Measurements from ENCODE around the gene SIM2.

SIM2 gene

DNA sequence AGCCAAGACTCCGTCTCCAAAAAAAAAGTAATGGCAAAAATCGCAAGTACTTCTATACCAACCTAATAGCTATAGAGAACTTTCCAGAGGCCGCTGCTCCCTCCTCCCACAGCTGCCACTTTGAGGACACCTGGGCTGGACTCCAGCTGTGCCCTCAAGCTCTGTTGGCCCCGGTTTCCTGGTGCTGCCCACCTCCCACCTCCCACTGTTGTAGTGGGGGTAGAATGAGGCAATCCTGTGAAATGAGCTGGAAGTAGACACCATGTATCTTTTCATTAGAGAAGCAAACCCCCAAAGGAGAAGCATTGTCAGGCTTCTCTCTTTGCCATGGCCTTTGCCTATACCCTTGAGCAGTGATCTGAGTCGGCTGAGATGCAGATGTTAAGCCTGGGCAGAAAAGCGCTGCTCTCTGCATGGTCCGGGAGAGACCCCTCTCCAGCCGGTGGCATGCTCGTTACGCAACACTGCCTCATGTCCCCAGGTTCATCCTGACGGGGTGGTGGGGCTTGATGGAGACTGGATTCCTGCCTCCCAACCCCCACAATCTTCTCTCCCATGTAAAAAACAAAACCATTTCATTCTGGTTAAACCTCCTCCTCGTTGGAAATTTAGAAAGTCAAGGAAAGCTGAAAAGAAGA, 39.7 kb downstream of the SIM2 start:
- Histone ChIP-seq H3K79me2 (ENCODE audit: insufficient read depth, low read depth) (no peaks in the 10 kb centered on the region), H3K4me1 (ENCODE audit: low read depth, poor library complexity, severe bottlenecking) (no peaks in the 10 kb centered on the region), H4K20me1 (ENCODE audit: insufficient read depth) (no peaks in the 10 kb centered on the region), H3K27me3 (ENCODE audit: insufficient read depth, low read depth) (no peaks in the 10 kb centered on the region), H3K4me3 (IDR thresholded peaks at IDR 0.05; ENCODE audit: insufficient read depth, low read depth, low read length) (no peak overlapping the region), H3K27ac (no peak overlapping the region), H3K9ac (no peak overlapping the region), H2AFZ (ENCODE audit: low read depth) (no peak overlapping the region), H3K4me2 (no peak overlapping the region), H3K36me3 (ENCODE audit: insufficient read depth) (no peaks in the 10 kb centered on the region)
- TF ChIP-seq, protein P1, sequence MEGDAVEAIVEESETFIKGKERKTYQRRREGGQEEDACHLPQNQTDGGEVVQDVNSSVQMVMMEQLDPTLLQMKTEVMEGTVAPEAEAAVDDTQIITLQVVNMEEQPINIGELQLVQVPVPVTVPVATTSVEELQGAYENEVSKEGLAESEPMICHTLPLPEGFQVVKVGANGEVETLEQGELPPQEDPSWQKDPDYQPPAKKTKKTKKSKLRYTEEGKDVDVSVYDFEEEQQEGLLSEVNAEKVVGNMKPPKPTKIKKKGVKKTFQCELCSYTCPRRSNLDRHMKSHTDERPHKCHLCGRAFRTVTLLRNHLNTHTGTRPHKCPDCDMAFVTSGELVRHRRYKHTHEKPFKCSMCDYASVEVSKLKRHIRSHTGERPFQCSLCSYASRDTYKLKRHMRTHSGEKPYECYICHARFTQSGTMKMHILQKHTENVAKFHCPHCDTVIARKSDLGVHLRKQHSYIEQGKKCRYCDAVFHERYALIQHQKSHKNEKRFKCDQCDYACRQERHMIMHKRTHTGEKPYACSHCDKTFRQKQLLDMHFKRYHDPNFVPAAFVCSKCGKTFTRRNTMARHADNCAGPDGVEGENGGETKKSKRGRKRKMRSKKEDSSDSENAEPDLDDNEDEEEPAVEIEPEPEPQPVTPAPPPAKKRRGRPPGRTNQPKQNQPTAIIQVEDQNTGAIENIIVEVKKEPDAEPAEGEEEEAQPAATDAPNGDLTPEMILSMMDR (conservative IDR thresholded peaks at IDR 0.05; ENCODE audit: low read depth, low read length) = no peak

DNA sequence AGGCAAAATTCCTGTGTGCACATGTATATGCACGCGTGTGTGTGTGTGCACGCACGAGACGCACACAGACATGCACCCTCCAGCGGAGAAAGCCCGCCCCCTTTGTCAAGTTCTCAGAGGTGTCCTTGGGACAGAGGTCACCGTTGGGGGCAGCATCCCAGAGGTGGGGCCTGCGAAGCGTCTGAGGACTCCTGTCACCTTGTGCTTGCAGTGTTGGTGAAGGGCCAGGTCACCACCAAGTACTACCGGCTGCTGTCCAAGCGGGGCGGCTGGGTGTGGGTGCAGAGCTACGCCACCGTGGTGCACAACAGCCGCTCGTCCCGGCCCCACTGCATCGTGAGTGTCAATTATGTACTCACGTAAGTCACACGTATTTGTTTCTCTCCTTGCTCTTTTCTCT, 42.6 kb downstream of the SIM2 start:
- H3K9ac ChIP-seq = no peak overlapping the region
- no peak overlapping the region for H2AFZ ChIP-seq (ENCODE audit: low read depth)
- TF ChIP-seq, protein P1 (conservative IDR thresholded peaks at IDR 0.05; ENCODE audit: low read depth, low read length) = no peak
- H3K4me1 ChIP-seq (ENCODE audit: low read depth, poor library complexity, severe bottlenecking) = no peaks in the 10 kb centered on the region
- H3K4me2 ChIP-seq = no peak overlapping the region
- H3K4me3 ChIP-seq (IDR thresholded peaks at IDR 0.05; ENCODE audit: insufficient read depth, low read depth, low read length) = no peak overlapping the region
- H4K20me1 ChIP-seq (ENCODE audit: insufficient read depth) = no peaks in the 10 kb centered on the region
- H3K27ac ChIP-seq = no peak overlapping the region
- no peaks in the 10 kb centered on the region for H3K79me2 ChIP-seq (ENCODE audit: insufficient read depth, low read depth)
- no peaks in the 10 kb centered on the region for H3K36me3 ChIP-seq (ENCODE audit: insufficient read depth)
- no peaks in the 10 kb centered on the region for H3K27me3 ChIP-seq (ENCODE audit: insufficient read depth, low read depth)

DNA sequence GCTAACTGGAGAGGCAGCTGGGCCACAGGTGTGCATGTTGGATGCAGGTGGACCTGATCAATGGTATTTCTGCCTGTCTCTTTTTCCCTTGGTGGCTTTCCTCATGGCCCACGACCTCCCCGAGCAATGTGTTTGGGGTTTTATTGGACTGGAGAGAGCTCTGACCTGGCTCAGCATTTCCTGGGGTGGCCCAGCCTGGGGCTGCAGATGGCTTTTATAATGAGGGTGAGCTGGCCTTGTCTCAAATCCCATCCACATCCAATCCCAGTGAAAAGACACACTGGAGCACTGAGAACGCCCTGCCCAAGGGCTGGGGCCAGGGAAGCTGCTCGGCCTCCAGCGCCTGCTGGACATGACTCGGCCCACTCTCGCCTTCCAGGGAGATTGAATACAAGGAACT, 44.1 kb downstream of the SIM2 start:
- no peak overlapping the region for H3K27ac ChIP-seq
- TF ChIP-seq, protein P1 (conservative IDR thresholded peaks at IDR 0.05; ENCODE audit: low read depth, low read length) = no peak
- H3K79me2 ChIP-seq (ENCODE audit: insufficient read depth, low read depth) = no peaks in the 10 kb centered on the region
- H3K27me3 ChIP-seq (ENCODE audit: insufficient read depth, low read depth) = no peaks in the 10 kb centered on the region
- no peak overlapping the region for H2AFZ ChIP-seq (ENCODE audit: low read depth)
- no peaks in the 10 kb centered on the region for H3K4me1 ChIP-seq (ENCODE audit: low read depth, poor library complexity, severe bottlenecking)
- H4K20me1 ChIP-seq (ENCODE audit: insufficient read depth) = no peaks in the 10 kb centered on the region
- no peaks in the 10 kb centered on the region for H3K36me3 ChIP-seq (ENCODE audit: insufficient read depth)
- no peak overlapping the region for H3K4me3 ChIP-seq (IDR thresholded peaks at IDR 0.05; ENCODE audit: insufficient read depth, low read depth, low read length)
- no peak overlapping the region for H3K9ac ChIP-seq
- H3K4me2 ChIP-seq = no peak overlapping the region

DNA sequence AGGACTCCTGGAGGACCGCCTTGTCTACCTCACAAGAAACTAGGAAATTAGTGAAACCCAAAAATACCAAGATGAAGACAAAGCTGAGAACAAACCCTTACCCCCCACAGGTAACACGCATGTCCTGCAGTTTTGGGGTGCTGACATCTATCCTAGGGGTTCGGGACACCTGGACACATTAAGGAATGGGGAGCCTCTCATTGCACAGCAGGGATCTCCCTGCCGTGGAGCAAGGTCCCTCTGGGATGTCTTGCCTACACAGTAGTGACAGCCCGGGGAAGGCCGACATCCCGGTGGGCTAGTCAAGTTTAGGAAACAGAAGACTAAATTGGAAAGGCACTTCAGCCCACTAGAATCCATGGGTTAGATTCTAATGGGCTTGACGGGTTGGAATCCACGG, 44.5 kb downstream of the SIM2 start:
- Histone ChIP-seq H2AFZ (ENCODE audit: low read depth) (no peak overlapping the region), H3K9ac (no peak overlapping the region), H3K79me2 (ENCODE audit: insufficient read depth, low read depth) (no peaks in the 10 kb centered on the region), H4K20me1 (ENCODE audit: insufficient read depth) (no peaks in the 10 kb centered on the region), H3K4me1 (ENCODE audit: low read depth, poor library complexity, severe bottlenecking) (no peaks in the 10 kb centered on the region), H3K4me2 (no peak overlapping the region), H3K36me3 (ENCODE audit: insufficient read depth) (no peaks in the 10 kb centered on the region), H3K4me3 (IDR thresholded peaks at IDR 0.05; ENCODE audit: insufficient read depth, low read depth, low read length) (no peak overlapping the region), H3K27ac (no peak overlapping the region), H3K27me3 (ENCODE audit: insufficient read depth, low read depth) (no peaks in the 10 kb centered on the region)
- TF ChIP-seq, protein P1 (conservative IDR thresholded peaks at IDR 0.05; ENCODE audit: low read depth, low read length) = no peak

Measured in KMS-11 (cell line).